ENCODE data around the gene CTBP1. TPM values are rescaled to one million over a fixed set of nuclear protein-coding genes. Genes with fewer than 3 reads are reported as not detected.

Gene CTBP1
- total and polyA plus RNA-seq, 2 of the 8 experiments (the other 6 are each of a cell fraction or from before 2014, with no cell fraction given), result 128 to 185 TPM

GRCh38 chr4:1176398-1177273, 72.3 kb downstream of the CTBP1 start:
- no peak overlapping the region for H2BK15ac ChIP-seq (ENCODE audit: low read length)
- 75% methylated on average over 1 of the region's 1 CpG; no CpG with 5 or more reads in 1 of the 2 experiments for WGBS, 2 experiments (ENCODE audit: extremely low coverage in 1 of 2, insufficient coverage in 1 of 2, insufficient read length in 1 of 2, insufficient replicate concordance in 2 of 2, low coverage in 1 of 2, low lambda C conversion rate in 2 of 2, missing lambda C conversion rate in 1 of 2)
- peaks cover 0 to 10% (median 3%) of the 10 kb centered on the region in 4 experiments; a peak in 5 of 7 replicates for H3K4me1 ChIP-seq (replicated peaks in 1 of 4; ENCODE audit: control insufficient read depth in 3 of 4, insufficient read depth in 4 of 4, low read length in 3 of 4)
- H3K23me2 ChIP-seq (ENCODE audit: low read depth, low read length), result peaks cover 4% of the 10 kb centered on the region; the same call in 1 of the 2 replicates
- no peak overlapping the region for H2BK12ac ChIP-seq (ENCODE audit: low read depth, low read length)
- DNase-seq (ENCODE audit: low read depth in 1 of 2, low spot score in 2 of 2) (no peak), FAIRE-seq (no peak)
- peaks cover 0 to 2% of the 10 kb centered on the region in 2 experiments for H4K20me1 ChIP-seq (replicated peaks in 1 of 2; ENCODE audit: control insufficient read depth in 1 of 2, insufficient read depth in 2 of 2, low read length in 2 of 2)
- no peaks in the 10 kb centered on the region; a peak in 1 of 8 replicates for H3K36me3 ChIP-seq (ENCODE audit: control insufficient read depth in 2 of 4, insufficient read depth in 4 of 4, low read length in 3 of 4)
- H4K91ac ChIP-seq (replicated peaks; ENCODE audit: insufficient read length, low read length), result no peak overlapping the region
- no peak overlapping the region for H4K5ac ChIP-seq (ENCODE audit: insufficient read length, low read depth, low read length)
- H3K14ac ChIP-seq (ENCODE audit: insufficient read length), result no peak overlapping the region
- no peak overlapping the region for H3K23ac ChIP-seq (ENCODE audit: insufficient read length)
- CTCF ChIA-PET (ENCODE audit: partially characterized antibody), result interaction anchor here (1.6 kb wide), 1 partner anchor 9 kb away, joined by 6 read pairs; no protein-coding TSS in a partner anchor
- H3K27ac ChIP-seq (ENCODE audit: low read depth, low read length), result no peak overlapping the region
- H3K79me2 ChIP-seq (ENCODE audit: control insufficient read depth in 1 of 2, insufficient read depth in 2 of 2, low read length in 2 of 2), result no peaks in the 10 kb centered on the region; a peak in 1 of 4 replicates
- H3K56ac ChIP-seq (replicated peaks; ENCODE audit: insufficient read length, low read depth, low read length), result no peak overlapping the region
- no peak overlapping the region for H2BK120ac ChIP-seq (replicated peaks; ENCODE audit: low read depth, low read length)
- no peak overlapping the region for H3K4me2 ChIP-seq (ENCODE audit: insufficient read depth in 1 of 2, low read depth in 2 of 2, low read length in 2 of 2)
- H2BK20ac ChIP-seq (ENCODE audit: low read length), result no peak overlapping the region
- H2AFZ ChIP-seq (ENCODE audit: low read length), result no peak overlapping the region
- no peak overlapping the region for H4K8ac ChIP-seq (ENCODE audit: extremely low read depth, insufficient read depth, low read length)
- H3K9me3 ChIP-seq (ENCODE audit: insufficient read depth in 2 of 2, low read depth in 1 of 2, low read length in 1 of 2), result peaks cover 14 to 16% of the 10 kb centered on the region in 2 experiments
- no peak overlapping the region for H3K18ac ChIP-seq (ENCODE audit: extremely low read depth, low read length)
- H2BK5ac ChIP-seq (ENCODE audit: low read depth, low read length), result no peak overlapping the region
- H3K27me3 ChIP-seq (replicated peaks in 1 of 4; ENCODE audit: control insufficient read depth in 3 of 4, extremely low read depth in 1 of 4, insufficient read depth in 3 of 4, low read length in 3 of 4), result peaks cover 14 to 25% (median 20%) of the 10 kb centered on the region in 4 experiments
- no peaks in the 10 kb centered on the region for H3K79me1 ChIP-seq (ENCODE audit: low read depth, low read length)
- H3K9ac ChIP-seq (replicated peaks in 1 of 4; ENCODE audit: extremely low read depth in 1 of 4, low read depth in 3 of 4, low read length in 3 of 4), result no peak overlapping the region
- POLR2A ChIA-PET (ENCODE audit: partially characterized antibody), result no interaction called here
- H3K4me3 ChIP-seq (ENCODE audit: extremely low read depth in 1 of 4, insufficient read depth in 2 of 4, low read depth in 3 of 4, low read length in 4 of 4), result no peak overlapping the region
- 0 out of 2 replicates have a peak overlapping the region, but pooled peaks have one; percentile 53 for H2AK5ac ChIP-seq (ENCODE audit: low read depth, low read length)
- H3K4ac ChIP-seq (replicated peaks; ENCODE audit: insufficient read length, low read depth, low read length), result no peak overlapping the region
- TF ChIP-seq TAF7 (optimal IDR thresholded peaks at IDR 0.05; ENCODE audit: borderline replicate concordance, low read depth, low read length), result no peak
- TF ChIP-seq KDM5A (IDR thresholded peaks at IDR 0.05; ENCODE audit: low read length), result no peak
- TF ChIP-seq JUND (IDR thresholded peaks at IDR 0.05; ENCODE audit: low read length), result no peak
- TF ChIP-seq FOSL1 (IDR thresholded peaks at IDR 0.05; ENCODE audit: insufficient read depth, low read depth, low read length), result no peak
- TF ChIP-seq CTCF (IDR thresholded peaks at IDR 0.05; ENCODE audit: control extremely low read depth in 1 of 3, insufficient read depth in 1 of 3, low read depth in 1 of 3, low read length in 3 of 3), result no peak
- no peak for TF ChIP-seq GABPA (IDR thresholded peaks at IDR 0.05; ENCODE audit: borderline replicate concordance, insufficient read depth, low read length)
- TF ChIP-seq SAP30 (IDR thresholded peaks at IDR 0.05; ENCODE audit: insufficient read depth, insufficient replicate concordance, low read length), result no peak
- no peak for TF ChIP-seq RNF2 (IDR thresholded peaks at IDR 0.05; ENCODE audit: borderline replicate concordance, low read depth, low read length, missing control alignments, poor library complexity, severe bottlenecking)
